ENCODE measurements around the gene NKRF.

The NKRF gene

DNA sequence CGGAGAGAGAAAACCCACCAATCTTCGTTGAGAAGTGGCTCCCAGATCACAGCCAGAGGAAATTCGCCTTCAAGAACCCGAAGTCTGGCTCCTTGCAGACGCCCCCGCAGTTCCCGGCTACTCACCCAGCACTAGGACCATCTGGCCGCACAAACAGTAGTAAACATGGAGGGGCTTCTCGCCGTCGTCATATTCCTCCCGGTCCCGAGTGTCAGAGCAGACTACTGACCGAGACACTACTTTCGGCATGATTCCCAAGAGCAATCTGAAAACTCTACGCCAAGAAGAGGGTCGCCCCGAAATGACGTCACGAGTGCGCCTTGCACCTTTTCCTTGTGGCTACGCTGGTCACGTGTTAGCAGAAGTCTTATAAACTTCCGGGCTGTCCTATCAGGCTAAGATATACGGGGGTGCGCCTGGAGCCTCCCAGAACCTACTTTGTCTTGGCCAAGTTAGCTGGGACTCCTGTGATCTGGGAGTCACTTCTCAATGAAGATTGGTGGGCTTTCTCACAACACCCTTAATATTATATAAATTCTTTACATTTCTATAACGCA lies 41.0 kb downstream of the NKRF start, which contains the start of gene STEEP1 (continued):
- peak; percentile 95 for TF ChIP-seq PRDM10 (tag by site-specific recombination; IDR thresholded peaks at IDR 0.05)
- TF ChIP-seq, protein P1, sequence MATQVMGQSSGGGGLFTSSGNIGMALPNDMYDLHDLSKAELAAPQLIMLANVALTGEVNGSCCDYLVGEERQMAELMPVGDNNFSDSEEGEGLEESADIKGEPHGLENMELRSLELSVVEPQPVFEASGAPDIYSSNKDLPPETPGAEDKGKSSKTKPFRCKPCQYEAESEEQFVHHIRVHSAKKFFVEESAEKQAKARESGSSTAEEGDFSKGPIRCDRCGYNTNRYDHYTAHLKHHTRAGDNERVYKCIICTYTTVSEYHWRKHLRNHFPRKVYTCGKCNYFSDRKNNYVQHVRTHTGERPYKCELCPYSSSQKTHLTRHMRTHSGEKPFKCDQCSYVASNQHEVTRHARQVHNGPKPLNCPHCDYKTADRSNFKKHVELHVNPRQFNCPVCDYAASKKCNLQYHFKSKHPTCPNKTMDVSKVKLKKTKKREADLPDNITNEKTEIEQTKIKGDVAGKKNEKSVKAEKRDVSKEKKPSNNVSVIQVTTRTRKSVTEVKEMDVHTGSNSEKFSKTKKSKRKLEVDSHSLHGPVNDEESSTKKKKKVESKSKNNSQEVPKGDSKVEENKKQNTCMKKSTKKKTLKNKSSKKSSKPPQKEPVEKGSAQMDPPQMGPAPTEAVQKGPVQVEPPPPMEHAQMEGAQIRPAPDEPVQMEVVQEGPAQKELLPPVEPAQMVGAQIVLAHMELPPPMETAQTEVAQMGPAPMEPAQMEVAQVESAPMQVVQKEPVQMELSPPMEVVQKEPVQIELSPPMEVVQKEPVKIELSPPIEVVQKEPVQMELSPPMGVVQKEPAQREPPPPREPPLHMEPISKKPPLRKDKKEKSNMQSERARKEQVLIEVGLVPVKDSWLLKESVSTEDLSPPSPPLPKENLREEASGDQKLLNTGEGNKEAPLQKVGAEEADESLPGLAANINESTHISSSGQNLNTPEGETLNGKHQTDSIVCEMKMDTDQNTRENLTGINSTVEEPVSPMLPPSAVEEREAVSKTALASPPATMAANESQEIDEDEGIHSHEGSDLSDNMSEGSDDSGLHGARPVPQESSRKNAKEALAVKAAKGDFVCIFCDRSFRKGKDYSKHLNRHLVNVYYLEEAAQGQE (tag by site-specific recombination; IDR thresholded peaks at IDR 0.05) = no peak
- TF ChIP-seq, protein P2, sequence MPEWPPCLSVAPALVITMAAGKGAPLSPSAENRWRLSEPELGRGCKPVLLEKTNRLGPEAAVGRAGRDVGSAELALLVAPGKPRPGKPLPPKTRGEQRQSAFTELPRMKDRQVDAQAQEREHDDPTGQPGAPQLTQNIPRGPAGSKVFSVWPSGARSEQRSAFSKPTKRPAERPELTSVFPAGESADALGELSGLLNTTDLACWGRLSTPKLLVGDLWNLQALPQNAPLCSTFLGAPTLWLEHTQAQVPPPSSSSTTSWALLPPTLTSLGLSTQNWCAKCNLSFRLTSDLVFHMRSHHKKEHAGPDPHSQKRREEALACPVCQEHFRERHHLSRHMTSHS (tag by site-specific recombination; IDR thresholded peaks at IDR 0.05) = no peak
- TF ChIP-seq ZSCAN16 (tag by site-specific recombination; IDR thresholded peaks at IDR 0.05) = no peak
- TF ChIP-seq, protein P3, sequence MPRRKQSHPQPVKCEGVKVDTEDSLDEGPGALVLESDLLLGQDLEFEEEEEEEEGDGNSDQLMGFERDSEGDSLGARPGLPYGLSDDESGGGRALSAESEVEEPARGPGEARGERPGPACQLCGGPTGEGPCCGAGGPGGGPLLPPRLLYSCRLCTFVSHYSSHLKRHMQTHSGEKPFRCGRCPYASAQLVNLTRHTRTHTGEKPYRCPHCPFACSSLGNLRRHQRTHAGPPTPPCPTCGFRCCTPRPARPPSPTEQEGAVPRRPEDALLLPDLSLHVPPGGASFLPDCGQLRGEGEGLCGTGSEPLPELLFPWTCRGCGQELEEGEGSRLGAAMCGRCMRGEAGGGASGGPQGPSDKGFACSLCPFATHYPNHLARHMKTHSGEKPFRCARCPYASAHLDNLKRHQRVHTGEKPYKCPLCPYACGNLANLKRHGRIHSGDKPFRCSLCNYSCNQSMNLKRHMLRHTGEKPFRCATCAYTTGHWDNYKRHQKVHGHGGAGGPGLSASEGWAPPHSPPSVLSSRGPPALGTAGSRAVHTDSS (tag by site-specific recombination; IDR thresholded peaks at IDR 0.05) = no peak
- peak; percentile 51; the same call in 1 of the 2 replicates for TF ChIP-seq INSM2 (tag by site-specific recombination; IDR thresholded peaks at IDR 0.05)
- TF ChIP-seq SP7 (tag by site-specific recombination; IDR thresholded peaks at IDR 0.05) = peak; percentile 72
- no peak for TF ChIP-seq KLF1 (tag by site-specific recombination; IDR thresholded peaks at IDR 0.05)
- TF ChIP-seq SCRT1 (tag by site-specific recombination; IDR thresholded peaks at IDR 0.05; ENCODE audit: borderline replicate concordance) = no peak
- TF ChIP-seq, protein P4, sequence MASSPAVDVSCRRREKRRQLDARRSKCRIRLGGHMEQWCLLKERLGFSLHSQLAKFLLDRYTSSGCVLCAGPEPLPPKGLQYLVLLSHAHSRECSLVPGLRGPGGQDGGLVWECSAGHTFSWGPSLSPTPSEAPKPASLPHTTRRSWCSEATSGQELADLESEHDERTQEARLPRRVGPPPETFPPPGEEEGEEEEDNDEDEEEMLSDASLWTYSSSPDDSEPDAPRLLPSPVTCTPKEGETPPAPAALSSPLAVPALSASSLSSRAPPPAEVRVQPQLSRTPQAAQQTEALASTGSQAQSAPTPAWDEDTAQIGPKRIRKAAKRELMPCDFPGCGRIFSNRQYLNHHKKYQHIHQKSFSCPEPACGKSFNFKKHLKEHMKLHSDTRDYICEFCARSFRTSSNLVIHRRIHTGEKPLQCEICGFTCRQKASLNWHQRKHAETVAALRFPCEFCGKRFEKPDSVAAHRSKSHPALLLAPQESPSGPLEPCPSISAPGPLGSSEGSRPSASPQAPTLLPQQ (tag by site-specific recombination; IDR thresholded peaks at IDR 0.05) = 0 out of 2 replicates have a peak, but pooled peaks have one; percentile 22
- TF ChIP-seq ZNF146 (tag by site-specific recombination; IDR thresholded peaks at IDR 0.05) = 0 out of 2 replicates have a peak, but pooled peaks have one; percentile 12
- TF ChIP-seq ZSCAN30 (tag by site-specific recombination; IDR thresholded peaks at IDR 0.05) = peak; percentile 83
- peak; percentile 44; the same call in 1 of the 2 replicates for TF ChIP-seq ZBTB8A (tag by site-specific recombination; IDR thresholded peaks at IDR 0.05)
- TF ChIP-seq ZNF24 (tag by site-specific recombination; IDR thresholded peaks at IDR 0.05) = peak; percentile 75
- no peak for TF ChIP-seq ZNF558 (tag by site-specific recombination; IDR thresholded peaks at IDR 0.05)
- TF ChIP-seq ZNF561 (tag by site-specific recombination; IDR thresholded peaks at IDR 0.05; ENCODE audit: borderline replicate concordance) = peak; percentile 75; the same call in 1 of the 2 replicates
- no peak for TF ChIP-seq YY2 (tag by site-specific recombination; IDR thresholded peaks at IDR 0.05)
- no peak for TF ChIP-seq ZNF248 (tag by site-specific recombination; IDR thresholded peaks at IDR 0.05)
- TF ChIP-seq GLIS1 (tag by site-specific recombination; IDR thresholded peaks at IDR 0.05) = no peak
- TF ChIP-seq ZNF341 (tag by site-specific recombination; IDR thresholded peaks at IDR 0.05; ENCODE audit: low read depth) = no peak
- TF ChIP-seq ZNF138 (tag by site-specific recombination; IDR thresholded peaks at IDR 0.05; ENCODE audit: borderline replicate concordance) = no peak
- TF ChIP-seq ZNF398 (tag by site-specific recombination; IDR thresholded peaks at IDR 0.05) = no peak
- TF ChIP-seq, protein P5, sequence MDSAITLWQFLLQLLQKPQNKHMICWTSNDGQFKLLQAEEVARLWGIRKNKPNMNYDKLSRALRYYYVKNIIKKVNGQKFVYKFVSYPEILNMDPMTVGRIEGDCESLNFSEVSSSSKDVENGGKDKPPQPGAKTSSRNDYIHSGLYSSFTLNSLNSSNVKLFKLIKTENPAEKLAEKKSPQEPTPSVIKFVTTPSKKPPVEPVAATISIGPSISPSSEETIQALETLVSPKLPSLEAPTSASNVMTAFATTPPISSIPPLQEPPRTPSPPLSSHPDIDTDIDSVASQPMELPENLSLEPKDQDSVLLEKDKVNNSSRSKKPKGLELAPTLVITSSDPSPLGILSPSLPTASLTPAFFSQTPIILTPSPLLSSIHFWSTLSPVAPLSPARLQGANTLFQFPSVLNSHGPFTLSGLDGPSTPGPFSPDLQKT (IDR thresholded peaks at IDR 0.05; ENCODE audit: borderline replicate concordance, low read depth, low read length) = 0 out of 2 replicates have a peak, but pooled peaks have one; percentile 11

Measured in HEK293 (cell line).